SK-N-SH (cell line): Measurements from ENCODE around the gene PLOD2. TPM values are rescaled to one million over a fixed set of nuclear protein-coding genes. Genes with fewer than 3 reads are reported as not detected.

Source experiments
- CTCF ChIA-PET: fragments of 300-600, 350-600 bp; formaldehyde crosslinking; extraction: SDS; loops from one replicate; lab custom pipeline; 2021; lab: Yijun Ruan, JAX
- POLR2A ChIA-PET: fragments of 350-600 bp; sonication (Branson Sonifier 250); formaldehyde crosslinking; extraction: SDS; loops from one replicate; lab custom pipeline; 2020; ENCODE audit warnings: antibody characterized with exemption, inconsistent platforms; lab: Yijun Ruan, JAX
- DNase-seq: peaks from one replicate; pipeline ENCODE4 v3.0.0; 2012
- H2AFZ ChIP-seq: fragments of 200-600 bp; sonication (generic); 2 replicates; pipeline ENCODE4 v1.8.1; 2016; ENCODE audit warnings: antibody characterized with exemption, mild to moderate bottlenecking, low read depth
- H3F3A ChIP-seq: fragments of 200-600 bp; sonication (generic); replicated peaks from 2 replicates; pipeline ENCODE3; 2016; ENCODE audit warnings: antibody characterized with exemption, mild to moderate bottlenecking; ENCODE audit not compliant: insufficient read depth
- H3K27ac ChIP-seq, 2 experiments: fragments of 200-500 bp in 1 of 2; fragments of 200-600 bp in 1 of 2; sonication (Bioruptor generic) in 1 of 2; sonication (generic), shearing (Covaris generic) in 1 of 2; 2 replicates each; pipeline versions ENCODE4 v1.5.1 to v1.6.1; 2014 to 2016; ENCODE audit warnings: low read depth in 2 of 2, inconsistent platforms in 1 of 2, low read length in 1 of 2, mild to moderate bottlenecking in 1 of 2, mixed read lengths in 1 of 2
- H3K27me3 ChIP-seq: fragments of 200-600 bp; sonication (generic), shearing (Covaris generic); 2 replicates; pipeline ENCODE4 v1.6.1; 2016; ENCODE audit warnings: mixed run types; ENCODE audit not compliant: insufficient read depth
- H3K36me3 ChIP-seq, 2 experiments: fragments of 200-500 bp in 1 of 2; fragments of 200-600 bp in 1 of 2; sonication (Bioruptor generic) in 1 of 2; sonication (generic) in 1 of 2; replicated peaks in 1 of 2; 2 replicates each; pipeline versions ENCODE3 to v1.5.1; 2014 to 2016; ENCODE audit warnings: low read length in 1 of 2, mild to moderate bottlenecking in 1 of 2; ENCODE audit not compliant: insufficient read depth in 2 of 2, control insufficient read depth in 1 of 2
- H3K4me1 ChIP-seq, 2 experiments: fragments of 200-500 bp in 1 of 2; fragments of 200-600 bp in 1 of 2; sonication (Bioruptor generic) in 1 of 2; sonication (generic), shearing (Covaris generic) in 1 of 2; 2 replicates each; pipeline versions ENCODE4 v1.5.1 to v1.6.1; 2014 to 2016; ENCODE audit warnings: low read depth in 1 of 2, low read length in 1 of 2, mixed run types in 1 of 2; ENCODE audit not compliant: insufficient read depth in 2 of 2, control insufficient read depth in 1 of 2
- H3K4me2 ChIP-seq: fragments of 200-600 bp; sonication (generic), shearing (Covaris generic); 2 replicates; pipeline ENCODE4 v1.6.1; 2017; ENCODE audit warnings: mixed run types
- H3K4me3 ChIP-seq, 2 experiments: fragments of 200-500 bp in 1 of 2; fragments of 200-600 bp in 1 of 2; sonication (Bioruptor generic) in 1 of 2; sonication (generic), shearing (Covaris generic) in 1 of 2; 2 replicates each; pipeline versions ENCODE4 v1.5.1 to v1.8.1; 2014 to 2016; ENCODE audit warnings: low read depth in 2 of 2, inconsistent platforms in 1 of 2, low read length in 1 of 2, mild to moderate bottlenecking in 1 of 2, mixed read lengths in 1 of 2, moderate library complexity in 1 of 2
- H3K79me2 ChIP-seq: fragments of 200-600 bp; sonication (generic); 2 replicates; pipeline ENCODE4 v1.8.1; 2017; ENCODE audit warnings: mild to moderate bottlenecking; ENCODE audit not compliant: insufficient read depth
- H3K9ac ChIP-seq: fragments of 200-600 bp; sonication (generic); 2 replicates; pipeline ENCODE4 v1.6.1; 2017; ENCODE audit warnings: mixed run types
- H3K9me2 ChIP-seq: fragments of 200-600 bp; sonication (generic); 2 replicates; pipeline ENCODE4 v1.6.1; 2017; ENCODE audit warnings: mixed run types
- H3K9me3 ChIP-seq: fragments of 200-600 bp; sonication (generic); 2 replicates; pipeline ENCODE4 v1.6.1; 2017; ENCODE audit warnings: mixed run types, mild to moderate bottlenecking, moderate library complexity
- H4K20me1 ChIP-seq: fragments of 200-600 bp; sonication (generic); 2 replicates; pipeline ENCODE4 v1.6.1; 2017; ENCODE audit warnings: mild to moderate bottlenecking, mixed run types; ENCODE audit not compliant: insufficient read depth
- CHD2 ChIP-seq: fragments of 150-350 bp; IDR thresholded peaks from 2 replicates; pipeline ENCODE4 v1.6.1; 2018; ENCODE audit warnings: low read length; ENCODE audit not compliant: partially characterized antibody
- ELF1 ChIP-seq: IDR thresholded peaks from 2 replicates; pipeline ENCODE4 v1.4.0; 2012
- EZH2phosphoT487 ChIP-seq: fragments of 200-600 bp; sonication (generic); IDR thresholded peaks from 2 replicates; pipeline ENCODE4 v1.6.1; 2017; ENCODE audit warnings: low read depth, mixed run types, mild to moderate bottlenecking, antibody characterized with exemption, moderate library complexity, borderline replicate concordance
- FOSL2 ChIP-seq: IDR thresholded peaks from 2 replicates; pipeline ENCODE4 v1.4.0; 2012; ENCODE audit warnings: low read depth, mild to moderate bottlenecking, moderate library complexity, borderline replicate concordance
- FOXJ3 ChIP-seq: sonication (generic); formaldehyde crosslinking; IDR thresholded peaks from 2 replicates; pipeline ENCODE4 v1.5.1; 2020; ENCODE audit warnings: mild to moderate bottlenecking, missing genetic modification reagents
- JUND ChIP-seq: IDR thresholded peaks from 2 replicates; pipeline ENCODE4 v1.4.0; 2012
- MAX ChIP-seq: IDR thresholded peaks from 2 replicates; pipeline ENCODE4 v1.4.0; 2012; ENCODE audit warnings: low read depth
- MXI1 ChIP-seq: IDR thresholded peaks from 2 replicates; pipeline ENCODE4 v1.6.1; 2012; ENCODE audit warnings: mild to moderate bottlenecking, low read depth, low read length, improper control_type of control experiment
- NFIC ChIP-seq: IDR thresholded peaks from 2 replicates; pipeline ENCODE4 v1.4.0; 2012; ENCODE audit warnings: borderline replicate concordance
- RAD21 ChIP-seq: IDR thresholded peaks from 2 replicates; pipeline ENCODE4 v1.6.1; 2012; ENCODE audit warnings: mild to moderate bottlenecking, low read length
- RCOR1 ChIP-seq: fragments of 150-350 bp; IDR thresholded peaks from 2 replicates; pipeline ENCODE4 v1.6.1; 2017; ENCODE audit warnings: antibody characterized with exemption, low read length
- SIN3A ChIP-seq: IDR thresholded peaks from 2 replicates; pipeline ENCODE4 v1.6.1; 2012; ENCODE audit warnings: low read depth, mild to moderate bottlenecking, low read length, moderate library complexity, borderline replicate concordance
- TAF1 ChIP-seq: IDR thresholded peaks from 2 replicates; pipeline ENCODE4 v1.6.1; 2012; ENCODE audit warnings: low read depth, mild to moderate bottlenecking, low read length, moderate library complexity, borderline replicate concordance
- TCF12 ChIP-seq: IDR thresholded peaks from 2 replicates; pipeline ENCODE4 v1.4.0; 2012
- TEAD4 ChIP-seq: IDR thresholded peaks from 2 replicates; pipeline ENCODE4 v1.4.0; 2012; ENCODE audit warnings: mild to moderate bottlenecking, borderline replicate concordance; ENCODE audit not compliant: insufficient read depth
- YY1 ChIP-seq: IDR thresholded peaks from 2 replicates; pipeline ENCODE4 v1.4.0; 2012; ENCODE audit warnings: low read depth, mild to moderate bottlenecking
- WGBS: methylation state at CpG from one replicate; pipeline ENCODE4 v1.1.6; 2017; ENCODE audit warnings: low lambda C conversion rate; 5-methylcytosine and 5-hydroxymethylcytosine counted together
- polyA plus RNA-seq, 3 experiments: library from polyadenylated mRNA; depleted of rRNA; stranded (reverse); fragments of >200 nt; gene quantifications; 2 replicates each; pipeline ENCODE4 v1.2.3, GENCODE V29; 2012
- TF ChIP-seq, protein P1 (sequence below): fragments of 150-350 bp; IDR thresholded peaks from 2 replicates; pipeline ENCODE4 v1.6.1; 2016; ENCODE audit warnings: mild to moderate bottlenecking, low read depth, low read length
- TF ChIP-seq, protein P2 (sequence below): IDR thresholded peaks from 2 replicates; pipeline ENCODE4 v1.6.1; 2012; ENCODE audit warnings: mild to moderate bottlenecking, low read depth, low read length, moderate library complexity
- TF ChIP-seq, protein P3 (sequence below): fragments of 150-350 bp; IDR thresholded peaks from 2 replicates; pipeline ENCODE4 v1.6.1; 2017; ENCODE audit warnings: antibody characterized with exemption, low read length, low read depth, borderline replicate concordance

Gene PLOD2
- polyA plus RNA-seq, 1 of the 3 experiments (the other 2 are of a cell fraction), result 0.58 TPM

DNA sequence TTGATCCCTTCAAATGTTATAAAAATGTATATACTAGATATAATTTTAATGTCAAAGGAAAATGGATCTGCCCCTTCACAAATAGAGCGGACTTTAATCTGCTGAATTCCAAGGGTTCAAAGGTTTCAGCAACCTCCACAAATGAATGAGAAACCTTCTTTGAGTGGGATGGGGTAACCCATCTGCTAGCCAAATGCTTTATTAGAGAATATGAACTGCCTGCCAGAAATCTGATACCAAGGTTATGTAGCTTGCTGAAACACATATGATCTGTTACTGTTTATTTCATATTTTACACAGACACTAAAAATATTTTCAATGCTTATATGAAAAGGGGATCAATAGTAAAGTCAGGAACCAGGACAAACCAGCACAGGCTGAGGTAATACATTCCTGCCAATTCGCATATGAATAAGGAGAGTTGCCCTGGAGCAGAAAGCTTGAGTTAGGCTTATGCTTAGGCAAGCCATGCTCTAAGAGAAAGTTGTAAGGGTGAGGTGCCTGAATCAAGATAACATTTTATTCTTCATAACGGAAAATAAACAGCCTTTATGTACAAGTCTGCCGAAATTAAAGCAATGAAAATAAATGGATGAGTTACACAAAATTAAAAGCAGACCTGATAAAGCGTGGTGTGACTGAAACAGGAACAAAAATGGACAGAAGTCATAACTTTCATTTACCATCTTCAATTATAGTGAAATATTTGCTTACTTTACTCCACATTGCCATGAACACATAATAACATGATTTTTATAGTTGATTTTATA, 26.5 kb downstream of the PLOD2 start:
- H2AFZ ChIP-seq, result no peak overlapping the region
- no peaks in the 10 kb centered on the region for H3F3A ChIP-seq
- WGBS, result 14% methylated on average over 5 of the region's 5 CpGs
- no peak for DNase-seq
- H3K4me3 ChIP-seq, result no peak overlapping the region
- H3K27ac ChIP-seq, result no peak overlapping the region
- H3K4me1 ChIP-seq, result no peaks in the 10 kb centered on the region
- no peaks in the 10 kb centered on the region for H3K9me2 ChIP-seq
- POLR2A ChIA-PET, result no interaction called here
- no peaks in the 10 kb centered on the region for H3K27me3 ChIP-seq
- TF ChIP-seq RAD21, result no peak
- no peak for TF ChIP-seq CHD2
- TF ChIP-seq FOSL2, result no peak
- TF ChIP-seq, protein P1, sequence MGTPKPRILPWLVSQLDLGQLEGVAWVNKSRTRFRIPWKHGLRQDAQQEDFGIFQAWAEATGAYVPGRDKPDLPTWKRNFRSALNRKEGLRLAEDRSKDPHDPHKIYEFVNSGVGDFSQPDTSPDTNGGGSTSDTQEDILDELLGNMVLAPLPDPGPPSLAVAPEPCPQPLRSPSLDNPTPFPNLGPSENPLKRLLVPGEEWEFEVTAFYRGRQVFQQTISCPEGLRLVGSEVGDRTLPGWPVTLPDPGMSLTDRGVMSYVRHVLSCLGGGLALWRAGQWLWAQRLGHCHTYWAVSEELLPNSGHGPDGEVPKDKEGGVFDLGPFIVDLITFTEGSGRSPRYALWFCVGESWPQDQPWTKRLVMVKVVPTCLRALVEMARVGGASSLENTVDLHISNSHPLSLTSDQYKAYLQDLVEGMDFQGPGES, result no peak
- no peak for TF ChIP-seq FOXJ3
- TF ChIP-seq JUND, result no peak
- TF ChIP-seq SIN3A, result no peak
- TF ChIP-seq NFIC, result no peak
- TF ChIP-seq YY1, result no peak
- TF ChIP-seq TEAD4, result no peak
- TF ChIP-seq MXI1, result no peak
- no peak for TF ChIP-seq EZH2phosphoT487
- no peak for TF ChIP-seq RCOR1
- TF ChIP-seq TCF12, result no peak
- TF ChIP-seq, all 33 proteins: peak for 0
- Histone ChIP-seq H3K4me2 (no peak overlapping the region), H3K9me3 (no peaks in the 10 kb centered on the region), H4K20me1 (no peaks in the 10 kb centered on the region), H3K9ac (no peak overlapping the region), H3K36me3 (no peaks in the 10 kb centered on the region), H3K79me2 (no peaks in the 10 kb centered on the region)
- CTCF ChIA-PET, result no interaction called here

DNA sequence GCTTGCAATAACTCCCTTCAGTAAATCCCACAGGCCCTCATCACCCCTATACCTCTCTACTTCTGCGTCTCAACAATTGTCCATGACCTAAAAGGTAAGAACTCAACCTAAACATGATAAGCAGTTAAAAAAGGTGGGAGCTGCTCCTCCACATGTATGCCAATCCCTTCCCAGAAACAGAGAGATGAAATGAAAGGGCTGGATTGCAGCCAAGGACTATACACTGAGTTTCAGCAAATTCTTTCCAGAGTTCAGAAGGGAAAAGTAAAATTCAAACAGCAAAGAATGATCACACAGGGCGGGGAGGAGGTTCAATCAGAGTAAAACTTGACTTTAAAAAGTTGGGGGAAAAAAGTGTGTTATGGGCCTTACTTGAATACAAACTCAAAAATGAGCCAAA, 27.5 kb downstream of the PLOD2 start:
- Histone ChIP-seq H3K36me3 (no peaks in the 10 kb centered on the region), H3K4me2 (no peak overlapping the region), H3K79me2 (no peaks in the 10 kb centered on the region), H3K4me3 (no peak overlapping the region), H3K9me3 (no peaks in the 10 kb centered on the region), H2AFZ (no peak overlapping the region), H3K4me1 (no peaks in the 10 kb centered on the region), H3K9me2 (no peaks in the 10 kb centered on the region), H3K27ac (no peak overlapping the region), H3F3A (no peaks in the 10 kb centered on the region), H3K27me3 (no peaks in the 10 kb centered on the region), H3K9ac (no peak overlapping the region), H4K20me1 (no peaks in the 10 kb centered on the region)
- ChIA-PET CTCF (no interaction called here), POLR2A (no interaction called here)
- 12% methylated on average over 2 of the region's 2 CpGs for WGBS
- TF ChIP-seq JUND, result no peak
- TF ChIP-seq MAX, result no peak
- no peak for TF ChIP-seq ELF1
- no peak for TF ChIP-seq TEAD4
- TF ChIP-seq, protein P2, sequence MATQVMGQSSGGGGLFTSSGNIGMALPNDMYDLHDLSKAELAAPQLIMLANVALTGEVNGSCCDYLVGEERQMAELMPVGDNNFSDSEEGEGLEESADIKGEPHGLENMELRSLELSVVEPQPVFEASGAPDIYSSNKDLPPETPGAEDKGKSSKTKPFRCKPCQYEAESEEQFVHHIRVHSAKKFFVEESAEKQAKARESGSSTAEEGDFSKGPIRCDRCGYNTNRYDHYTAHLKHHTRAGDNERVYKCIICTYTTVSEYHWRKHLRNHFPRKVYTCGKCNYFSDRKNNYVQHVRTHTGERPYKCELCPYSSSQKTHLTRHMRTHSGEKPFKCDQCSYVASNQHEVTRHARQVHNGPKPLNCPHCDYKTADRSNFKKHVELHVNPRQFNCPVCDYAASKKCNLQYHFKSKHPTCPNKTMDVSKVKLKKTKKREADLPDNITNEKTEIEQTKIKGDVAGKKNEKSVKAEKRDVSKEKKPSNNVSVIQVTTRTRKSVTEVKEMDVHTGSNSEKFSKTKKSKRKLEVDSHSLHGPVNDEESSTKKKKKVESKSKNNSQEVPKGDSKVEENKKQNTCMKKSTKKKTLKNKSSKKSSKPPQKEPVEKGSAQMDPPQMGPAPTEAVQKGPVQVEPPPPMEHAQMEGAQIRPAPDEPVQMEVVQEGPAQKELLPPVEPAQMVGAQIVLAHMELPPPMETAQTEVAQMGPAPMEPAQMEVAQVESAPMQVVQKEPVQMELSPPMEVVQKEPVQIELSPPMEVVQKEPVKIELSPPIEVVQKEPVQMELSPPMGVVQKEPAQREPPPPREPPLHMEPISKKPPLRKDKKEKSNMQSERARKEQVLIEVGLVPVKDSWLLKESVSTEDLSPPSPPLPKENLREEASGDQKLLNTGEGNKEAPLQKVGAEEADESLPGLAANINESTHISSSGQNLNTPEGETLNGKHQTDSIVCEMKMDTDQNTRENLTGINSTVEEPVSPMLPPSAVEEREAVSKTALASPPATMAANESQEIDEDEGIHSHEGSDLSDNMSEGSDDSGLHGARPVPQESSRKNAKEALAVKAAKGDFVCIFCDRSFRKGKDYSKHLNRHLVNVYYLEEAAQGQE, result no peak
- no peak for TF ChIP-seq TAF1
- TF ChIP-seq, protein P3, sequence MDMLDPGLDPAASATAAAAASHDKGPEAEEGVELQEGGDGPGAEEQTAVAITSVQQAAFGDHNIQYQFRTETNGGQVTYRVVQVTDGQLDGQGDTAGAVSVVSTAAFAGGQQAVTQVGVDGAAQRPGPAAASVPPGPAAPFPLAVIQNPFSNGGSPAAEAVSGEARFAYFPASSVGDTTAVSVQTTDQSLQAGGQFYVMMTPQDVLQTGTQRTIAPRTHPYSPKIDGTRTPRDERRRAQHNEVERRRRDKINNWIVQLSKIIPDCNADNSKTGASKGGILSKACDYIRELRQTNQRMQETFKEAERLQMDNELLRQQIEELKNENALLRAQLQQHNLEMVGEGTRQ, result no peak
- DNase-seq, result no peak
